KMS-11 (cell line): ENCODE measurements around the gene CFAP92.

ENCODE experiments used
- H2AFZ ChIP-seq: fragments of 200-600 bp; sonication (generic); 2 replicates; pipeline ENCODE4 v1.6.1; 2016; ENCODE audit warnings: antibody characterized with exemption, mixed run types, low read depth
- H3K27ac ChIP-seq: fragments of 200-600 bp; sonication (generic); 2 replicates; pipeline ENCODE4 v1.6.1; 2016; ENCODE audit warnings: mild to moderate bottlenecking, mixed run types
- H3K27me3 ChIP-seq: fragments of 200-600 bp; sonication (generic); 2 replicates; pipeline ENCODE4 v1.6.1; 2017; ENCODE audit warnings: mild to moderate bottlenecking, low read depth, mixed run types, moderate library complexity; ENCODE audit not compliant: insufficient read depth
- H3K36me3 ChIP-seq: fragments of 200-600 bp; sonication (generic); 2 replicates; pipeline ENCODE4 v1.6.1; 2017; ENCODE audit warnings: mild to moderate bottlenecking, mixed run types; ENCODE audit not compliant: insufficient read depth
- H3K4me1 ChIP-seq: fragments of 200-600 bp; sonication (generic); 2 replicates; pipeline ENCODE4 v1.6.1; 2016; ENCODE audit warnings: mild to moderate bottlenecking, low read depth, mixed run types; ENCODE audit not compliant: poor library complexity, severe bottlenecking
- H3K4me2 ChIP-seq: fragments of 200-600 bp; sonication (generic); 2 replicates; pipeline ENCODE4 v1.7.0; 2016; ENCODE audit warnings: mild to moderate bottlenecking, mixed run types
- H3K4me3 ChIP-seq: fragments of 200-600 bp; sonication (generic); IDR thresholded peaks from 2 replicates; pipeline ENCODE4 v1.6.1; 2017; ENCODE audit warnings: low read depth, low read length, mixed read lengths; ENCODE audit not compliant: insufficient read depth
- H3K79me2 ChIP-seq: fragments of 200-600 bp; sonication (generic); 2 replicates; pipeline ENCODE4 v1.6.1; 2016; ENCODE audit warnings: low read depth, mixed run types; ENCODE audit not compliant: insufficient read depth
- H3K9ac ChIP-seq: fragments of 200-600 bp; sonication (generic); 2 replicates; pipeline ENCODE4 v1.6.1; 2016; ENCODE audit warnings: mild to moderate bottlenecking, mixed run types
- H4K20me1 ChIP-seq: fragments of 200-600 bp; sonication (generic); 2 replicates; pipeline ENCODE4 v1.6.1; 2016; ENCODE audit warnings: mild to moderate bottlenecking, mixed run types; ENCODE audit not compliant: insufficient read depth
- CTCF ChIP-seq: fragments of 200-600 bp; sonication (generic); conservative IDR thresholded peaks from 2 replicates; pipeline ENCODE4 v1.6.1; 2017; ENCODE audit warnings: low read depth, mild to moderate bottlenecking, antibody characterized with exemption, low read length, moderate library complexity, mixed read lengths

CFAP92 gene

GRCh38 chr3:128936341-128936740 is 57.5 kb downstream of the CFAP92 start:
- Histone ChIP-seq H3K27me3 (no peaks in the 10 kb centered on the region), H3K36me3 (no peaks in the 10 kb centered on the region), H3K9ac (no peak overlapping the region), H3K79me2 (no peaks in the 10 kb centered on the region), H4K20me1 (no peaks in the 10 kb centered on the region), H3K27ac (no peak overlapping the region), H3K4me3 (no peak overlapping the region), H2AFZ (no peak overlapping the region), H3K4me2 (no peak overlapping the region), H3K4me1 (no peaks in the 10 kb centered on the region)
- no peak for TF ChIP-seq CTCF

- Histone ChIP-seq H3K9ac (no peak overlapping the region), H3K4me2 (no peak overlapping the region), H3K27me3 (no peaks in the 10 kb centered on the region), H3K79me2 (no peaks in the 10 kb centered on the region), H2AFZ (no peak overlapping the region), H4K20me1 (no peaks in the 10 kb centered on the region), H3K4me3 (no peak overlapping the region), H3K4me1 (no peaks in the 10 kb centered on the region), H3K36me3 (no peaks in the 10 kb centered on the region), H3K27ac (no peak overlapping the region)
- no peak for TF ChIP-seq CTCF
Observed at GRCh38 chr3:128935922-128936321, 58.0 kb downstream of the CFAP92 start.

GRCh38 chr3:128933922-128934253 is 60.0 kb downstream of the CFAP92 start:
- H3K9ac ChIP-seq = no peak overlapping the region
- no peaks in the 10 kb centered on the region for H4K20me1 ChIP-seq
- H3K27ac ChIP-seq = no peak overlapping the region
- H3K27me3 ChIP-seq = no peaks in the 10 kb centered on the region
- no peaks in the 10 kb centered on the region for H3K4me1 ChIP-seq
- TF ChIP-seq CTCF = no peak
- no peak overlapping the region for H2AFZ ChIP-seq
- no peaks in the 10 kb centered on the region for H3K79me2 ChIP-seq
- H3K4me3 ChIP-seq = no peak overlapping the region
- H3K36me3 ChIP-seq = no peaks in the 10 kb centered on the region
- H3K4me2 ChIP-seq = no peak overlapping the region

DNA sequence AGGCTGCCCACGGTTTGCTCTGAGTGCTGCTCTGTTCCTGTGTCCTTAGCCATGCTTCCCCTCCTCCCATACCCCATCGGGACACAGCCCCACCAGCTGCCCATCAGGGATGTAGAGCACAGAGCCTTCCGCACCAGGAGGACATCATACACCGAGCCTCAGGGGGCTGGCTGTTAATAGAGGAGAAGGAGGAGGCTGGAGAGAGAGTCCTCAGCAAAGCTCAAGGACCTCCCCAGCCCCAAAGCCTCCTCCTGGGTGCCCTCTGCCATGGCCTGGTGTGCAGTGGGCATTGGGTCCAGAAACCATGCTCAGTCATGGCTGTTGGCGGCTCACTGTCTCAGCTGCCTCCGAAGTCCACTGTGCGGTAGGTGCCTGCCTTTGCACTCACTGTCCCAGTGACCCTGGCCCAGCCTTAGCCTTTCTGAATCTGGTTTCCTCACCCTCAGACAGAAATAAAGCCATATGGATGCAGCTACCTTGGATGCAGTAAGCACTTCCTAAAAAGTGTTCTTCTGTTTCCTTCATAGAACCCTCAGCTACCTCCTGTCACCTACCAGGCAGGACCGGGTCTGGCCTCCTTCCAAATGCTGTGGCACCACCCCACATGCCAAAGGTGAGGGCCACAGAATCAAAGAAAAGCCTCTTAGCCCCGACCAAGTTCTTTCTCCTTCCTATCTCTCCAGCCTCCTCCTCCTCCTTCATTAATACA is 60.5 kb downstream of the CFAP92 start:
- Histone ChIP-seq H3K36me3 (no peaks in the 10 kb centered on the region), H3K4me2 (no peak overlapping the region), H3K27ac (no peak overlapping the region), H3K9ac (no peak overlapping the region), H3K27me3 (no peaks in the 10 kb centered on the region), H4K20me1 (no peaks in the 10 kb centered on the region), H2AFZ (no peak overlapping the region), H3K4me1 (no peaks in the 10 kb centered on the region), H3K4me3 (no peak overlapping the region), H3K79me2 (no peaks in the 10 kb centered on the region)
- no peak for TF ChIP-seq CTCF
